B cell (primary cell): ENCODE measurements around the gene KCND1. TPM values are rescaled to one million over a fixed set of nuclear protein-coding genes. Genes with fewer than 3 reads are reported as not detected.

Source experiments
- ATAC-seq: fragments of 200-7000 bp; cut with Tn5 transposase; one replicate; pipeline ENCODE4 v1.10.0; 2021; ENCODE audit warnings: low read depth, mild to moderate bottlenecking, moderate number of reproducible peaks, moderate library complexity
- CTCF ChIA-PET: fragments of 350-600 bp; sonication (Branson Sonifier 250); formaldehyde crosslinking; loops from one replicate; lab custom pipeline; 2021; ENCODE audit warnings: antibody characterized with exemption, inconsistent platforms; lab: Charles Lee
- POLR2A ChIA-PET: fragments of 350-600 bp; sonication (Branson Sonifier 250); formaldehyde crosslinking; loops from one replicate; lab custom pipeline; 2021; ENCODE audit warnings: antibody characterized with exemption; lab: Charles Lee
- DNase-seq: peaks from one replicate; pipeline ENCODE4 v3.0.0; 2013
- H2AFZ ChIP-seq: 2 replicates; pipeline ENCODE4 v1.6.1; 2012; ENCODE audit warnings: mild to moderate bottlenecking, low read depth, low read length; ENCODE audit not compliant: insufficient read depth, poor library complexity, severe bottlenecking
- H3K27ac ChIP-seq, 2 donors: 1 replicate in 1 of 2; 2 replicates in 1 of 2; pipeline ENCODE4 v1.5.1; 2012 to 2013; ENCODE audit warnings: low read length in 2 of 2, mild to moderate bottlenecking in 2 of 2, moderate library complexity in 1 of 2
- H3K27me3 ChIP-seq, 4 experiments: fragments of 200-600 bp in 1 of 4; sonication (generic) in 1 of 4; replicated peaks in 1 of 4; 1 replicate in 2 of 4; 2 replicates in 2 of 4; pipeline versions ENCODE4 v1.6.1 to v1.7.0; 2013 to 2016; ENCODE audit warnings: low read length in 3 of 4, mild to moderate bottlenecking in 2 of 4, mixed read lengths in 1 of 4, moderate library complexity in 1 of 4; ENCODE audit not compliant: insufficient read depth in 4 of 4, control insufficient read depth in 3 of 4; ENCODE audit errors: control extremely low read depth in 1 of 4
- H3K36me3 ChIP-seq, 2 experiments: replicated peaks in 1 of 2; 1 replicate in 1 of 2; 2 replicates in 1 of 2; pipeline versions ENCODE4 v1.6.1 to v1.7.1; 2013; ENCODE audit warnings: low read length in 1 of 2; ENCODE audit not compliant: insufficient read depth in 2 of 2, control insufficient read depth in 1 of 2; ENCODE audit errors: control extremely low read depth in 1 of 2, extremely low read depth in 1 of 2
- H3K4me1 ChIP-seq, 2 donors: fragments of 200-600 bp in 1 of 2; sonication (generic) in 1 of 2; 1 replicate in 1 of 2; 2 replicates in 1 of 2; pipeline versions ENCODE4 v1.5.1 to v1.6.1; 2013 to 2017; ENCODE audit warnings: low read length in 2 of 2; ENCODE audit not compliant: control insufficient read depth in 2 of 2, insufficient read depth in 2 of 2
- H3K4me2 ChIP-seq: replicated peaks from 2 replicates; pipeline ENCODE3; 2012; ENCODE audit warnings: mild to moderate bottlenecking, low read depth, low read length; ENCODE audit not compliant: poor library complexity, severe bottlenecking
- H3K4me3 ChIP-seq, 5 experiments: fragments of 200-600 bp in 1 of 5; sonication (generic) in 1 of 5; 1 replicate in 3 of 5; 2 replicates in 2 of 5; pipeline versions ENCODE4 v1.5.1 to v1.7.0; 2011 to 2016; ENCODE audit warnings: low read length in 4 of 5, mild to moderate bottlenecking in 4 of 5, low read depth in 2 of 5, control low read depth in 1 of 5, moderate library complexity in 1 of 5; ENCODE audit not compliant: insufficient read depth in 1 of 5; ENCODE audit errors: control extremely low read depth in 1 of 5, extremely low read depth in 1 of 5
- H3K79me2 ChIP-seq: fragments of 200-600 bp; sonication (generic); one replicate; pipeline ENCODE4 v1.6.0; 2016; ENCODE audit warnings: low read length; ENCODE audit not compliant: control insufficient read depth, insufficient read depth
- H3K9ac ChIP-seq: fragments of 200-600 bp; sonication (generic); 2 replicates; pipeline ENCODE4 v1.6.1; 2017; ENCODE audit warnings: mild to moderate bottlenecking, low read length, moderate library complexity
- H3K9me3 ChIP-seq, 3 donors: one replicate each; pipeline versions ENCODE4 v1.6.1 to v1.7.1; 2013; ENCODE audit warnings: low read length in 2 of 3; ENCODE audit not compliant: control insufficient read depth in 2 of 3, insufficient read depth in 1 of 3; ENCODE audit errors: control extremely low read depth in 1 of 3
- H4K20me1 ChIP-seq: 2 replicates; pipeline ENCODE4 v1.6.0; 2012; ENCODE audit warnings: mild to moderate bottlenecking, low read length; ENCODE audit not compliant: insufficient read depth, control insufficient read depth, poor library complexity, severe bottlenecking
- H3K27ac Mint-ChIP-seq: one replicate; pipeline ENCODE4 v1.8.0; 2021; ENCODE audit warnings: mixed read lengths
- H3K27me3 Mint-ChIP-seq: one replicate; pipeline ENCODE4 v1.8.0; 2021; ENCODE audit warnings: mixed read lengths
- H3K4me1 Mint-ChIP-seq: one replicate; pipeline ENCODE4 v1.8.0; 2021; ENCODE audit warnings: mixed read lengths
- H3K4me3 Mint-ChIP-seq: one replicate; pipeline ENCODE4 v1.8.0; 2021; ENCODE audit warnings: mixed read lengths
- H3K9me3 Mint-ChIP-seq: one replicate; pipeline ENCODE4 v1.8.0; 2022; ENCODE audit warnings: mixed read lengths; ENCODE audit not compliant: insufficient read depth
- EZH2 ChIP-seq: IDR thresholded peaks from 2 replicates; pipeline ENCODE4 v1.6.1; 2012; ENCODE audit warnings: borderline replicate concordance, low read depth, mild to moderate bottlenecking, moderate library complexity, low read length; ENCODE audit not compliant: insufficient read depth, poor library complexity, severe bottlenecking
- WGBS: methylation state at CpG from one replicate; pipeline ENCODE4 v1.1.5; 2013; ENCODE audit warnings: missing lambda C conversion rate; ENCODE audit not compliant: insufficient coverage; 5-methylcytosine and 5-hydroxymethylcytosine counted together
- intact Hi-C: fragments of 100-400 bp; cut with micrococcal nuclease; formaldehyde crosslinking; loops from one replicate; pipeline ENCODE4 v1.10.0; 2022
- polyA plus RNA-seq: library from polyadenylated mRNA; depleted of rRNA; stranded (reverse); fragments of >200 nt; gene quantifications from 2 replicates; pipeline ENCODE4 v1.2.3, GENCODE V29; 2012
- total RNA-seq, 2 donors: library from RNA; stranded (reverse); fragments of 120-200 nt in 1 of 2; gene quantifications; 1 replicate in 1 of 2; 2 replicates in 1 of 2; pipeline versions ENCODE4 v1.2.3 to v1.2.4, GENCODE V29; 2013 to 2022
- TF ChIP-seq, protein P1 (sequence below): fragments of 200-600 bp; IDR thresholded peaks from one replicate; pipeline ENCODE4 v1.8.0; 2022; ENCODE audit warnings: antibody characterized with exemption, mild to moderate bottlenecking

Gene KCND1
- total and polyA plus RNA-seq, 2 donors (not counting 1 experiment from before 2014, with no cell fraction given), result 2.2 to 2.3 TPM

DNA sequence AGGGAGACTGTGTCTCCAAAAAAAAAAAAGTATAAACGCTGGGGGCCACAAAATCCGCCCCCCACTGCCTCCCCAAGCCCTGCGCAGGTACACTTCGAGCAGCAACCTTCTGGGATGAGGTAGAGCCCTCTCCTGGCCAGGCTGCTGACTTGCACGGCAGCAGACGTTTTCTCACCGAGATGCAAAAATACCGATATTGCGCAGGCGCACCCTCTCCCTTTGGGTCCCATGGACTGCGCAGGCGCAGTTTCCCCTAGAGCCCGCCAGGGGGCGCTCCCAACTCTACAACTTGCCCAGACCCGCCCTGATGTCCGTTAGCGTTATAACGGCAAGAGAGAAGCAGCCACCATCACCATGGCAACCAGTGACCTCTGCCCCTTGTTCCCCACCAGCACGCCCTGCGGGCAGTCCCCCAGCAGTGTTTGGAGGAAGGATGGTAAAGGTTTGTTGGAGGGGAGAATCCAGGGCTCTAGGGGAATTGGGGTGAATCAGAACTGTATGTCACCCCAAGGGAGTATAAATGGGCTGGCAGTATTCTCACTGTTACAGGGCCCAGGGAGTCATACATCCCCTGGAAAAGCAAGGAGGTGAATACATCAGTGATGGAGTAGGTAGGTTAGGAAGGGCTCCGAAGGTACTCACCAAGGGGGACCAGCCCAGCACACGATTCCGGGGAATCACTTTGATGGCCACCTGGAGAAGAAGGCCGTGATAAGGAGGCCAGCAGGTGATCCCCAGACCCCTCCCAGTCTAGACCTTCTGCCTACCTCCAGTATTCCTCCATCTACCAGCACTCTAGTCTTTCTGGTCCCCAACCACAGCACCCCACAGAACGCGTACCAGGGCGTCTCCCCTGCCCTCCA lies 54.3 kb downstream of the KCND1 start:
- WGBS, result 8% methylated on average over 19 of the region's 27 CpGs
- Mint-ChIP-seq H3K27ac (peak overlapping the region; percentile 96), H3K9me3 (no peaks in the 10 kb centered on the region), H3K4me1 (peaks cover 51% of the 10 kb centered on the region), H3K27me3 (no peaks in the 10 kb centered on the region), H3K4me3 (peak overlapping the region; percentile 98)
- Histone ChIP-seq H3K4me1 (peaks cover 34 to 56% of the 10 kb centered on the region in 2 donors), H2AFZ (no peak overlapping the region), H3K4me2 (peak overlapping the region; percentile 76), H3K27ac (peak overlapping the region; percentile 84), H3K79me2 (peaks cover 55% of the 10 kb centered on the region), H3K36me3 (peaks cover 0 to 44% of the 10 kb centered on the region in 2 experiments), H3K27me3 (no peaks in the 10 kb centered on the region), H4K20me1 (peaks cover 53% of the 10 kb centered on the region), H3K4me3 (peak overlapping the region; percentile 67 to 94 (median 86)), H3K9ac (peak overlapping the region; percentile 90), H3K9me3 (no peaks in the 10 kb centered on the region)
- CTCF ChIA-PET, result interaction anchor here (0.7 to 2.6 kb wide), 5 partner anchors 20 to 269 kb away, joined by 3 to 23 read pairs (median 5); no protein-coding TSS in a partner anchor
- POLR2A ChIA-PET, result interaction anchor here (0.6 to 5.9 kb wide), 3 partner anchors 21 to 41 kb away, joined by 5 to 101 read pairs (median 8); no protein-coding TSS in a partner anchor
- TF ChIP-seq, protein P1, sequence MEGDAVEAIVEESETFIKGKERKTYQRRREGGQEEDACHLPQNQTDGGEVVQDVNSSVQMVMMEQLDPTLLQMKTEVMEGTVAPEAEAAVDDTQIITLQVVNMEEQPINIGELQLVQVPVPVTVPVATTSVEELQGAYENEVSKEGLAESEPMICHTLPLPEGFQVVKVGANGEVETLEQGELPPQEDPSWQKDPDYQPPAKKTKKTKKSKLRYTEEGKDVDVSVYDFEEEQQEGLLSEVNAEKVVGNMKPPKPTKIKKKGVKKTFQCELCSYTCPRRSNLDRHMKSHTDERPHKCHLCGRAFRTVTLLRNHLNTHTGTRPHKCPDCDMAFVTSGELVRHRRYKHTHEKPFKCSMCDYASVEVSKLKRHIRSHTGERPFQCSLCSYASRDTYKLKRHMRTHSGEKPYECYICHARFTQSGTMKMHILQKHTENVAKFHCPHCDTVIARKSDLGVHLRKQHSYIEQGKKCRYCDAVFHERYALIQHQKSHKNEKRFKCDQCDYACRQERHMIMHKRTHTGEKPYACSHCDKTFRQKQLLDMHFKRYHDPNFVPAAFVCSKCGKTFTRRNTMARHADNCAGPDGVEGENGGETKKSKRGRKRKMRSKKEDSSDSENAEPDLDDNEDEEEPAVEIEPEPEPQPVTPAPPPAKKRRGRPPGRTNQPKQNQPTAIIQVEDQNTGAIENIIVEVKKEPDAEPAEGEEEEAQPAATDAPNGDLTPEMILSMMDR, result peak; percentile 74
- TF ChIP-seq EZH2, result no peak
- peak; percentile 46 for ATAC-seq
- peak; percentile 92 for DNase-seq
- intact Hi-C loops, result loop anchor here (1.0 to 10.0 kb wide), 5 partner anchors 20 to 1703 kb away; partner anchors contain the start of genes CDK16, ELK1, PLP2 and UXT
